H9 (cell line): Measurements from ENCODE around the gene PARP3. TPM values are rescaled to one million over a fixed set of nuclear protein-coding genes. Genes with fewer than 3 reads are reported as not detected.

Experiments used
- DNase-seq: peaks from one replicate; pipeline ENCODE4 v3.0.0-alpha.2; 2017
- H2AFZ ChIP-seq: one replicate; pipeline ENCODE4 v1.6.1; 2013; ENCODE audit warnings: mild to moderate bottlenecking, low read length, control low read depth, moderate library complexity
- H2AK5ac ChIP-seq: 2 replicates; pipeline ENCODE4 v1.6.1; 2013; ENCODE audit warnings: low read length, control low read depth, mixed read lengths; ENCODE audit not compliant: insufficient read length
- H2BK120ac ChIP-seq: one replicate; pipeline ENCODE4 v1.6.1; 2013; ENCODE audit warnings: low read depth, mild to moderate bottlenecking, low read length, control low read depth, inconsistent platforms; ENCODE audit not compliant: poor library complexity, severe bottlenecking
- H2BK12ac ChIP-seq: 2 replicates; pipeline ENCODE4 v1.6.1; 2013; ENCODE audit warnings: low read length, control low read depth, mixed read lengths, low read depth; ENCODE audit not compliant: insufficient read length
- H2BK15ac ChIP-seq: 2 replicates; pipeline ENCODE4 v1.6.1; 2013; ENCODE audit warnings: low read depth, low read length, control low read depth
- H2BK20ac ChIP-seq: one replicate; pipeline ENCODE4 v1.6.1; 2013; ENCODE audit warnings: low read depth, mild to moderate bottlenecking, low read length, control low read depth, inconsistent platforms; ENCODE audit not compliant: poor library complexity, severe bottlenecking
- H2BK5ac ChIP-seq: 2 replicates; pipeline ENCODE4 v1.6.1; 2013; ENCODE audit warnings: low read length, control low read depth, mixed read lengths; ENCODE audit not compliant: insufficient read length
- H3K14ac ChIP-seq: 2 replicates; pipeline ENCODE4 v1.6.1; 2013; ENCODE audit warnings: low read length, control low read depth; ENCODE audit not compliant: insufficient read depth
- H3K18ac ChIP-seq: 2 replicates; pipeline ENCODE4 v1.6.1; 2013; ENCODE audit warnings: low read depth, mild to moderate bottlenecking, mixed read lengths, low read length, control low read depth; ENCODE audit not compliant: insufficient read length
- H3K23ac ChIP-seq: 2 replicates; pipeline ENCODE4 v1.6.1; 2013; ENCODE audit warnings: low read length, control low read depth, mixed read lengths, low read depth; ENCODE audit not compliant: insufficient read length
- H3K23me2 ChIP-seq: 2 replicates; pipeline ENCODE4 v1.6.1; 2013; ENCODE audit warnings: low read depth, mild to moderate bottlenecking, mixed read lengths, low read length, control low read depth; ENCODE audit not compliant: insufficient read length, poor library complexity, severe bottlenecking
- H3K27ac ChIP-seq: 2 replicates; pipeline ENCODE4 v1.5.1; 2013; ENCODE audit warnings: low read length, control low read depth, mixed read lengths, low read depth; ENCODE audit not compliant: insufficient read length
- H3K27me3 ChIP-seq: 2 replicates; pipeline ENCODE4 v1.6.1; 2013; ENCODE audit warnings: low read length, control low read depth, inconsistent platforms; ENCODE audit not compliant: insufficient read depth
- H3K4ac ChIP-seq: 2 replicates; pipeline ENCODE4 v1.6.1; 2013; ENCODE audit warnings: low read depth, mild to moderate bottlenecking, control low read depth, inconsistent platforms, low read length, moderate library complexity
- H3K4me1 ChIP-seq: 2 replicates; pipeline ENCODE4 v1.6.1; 2013; ENCODE audit warnings: low read length, control low read depth, inconsistent platforms; ENCODE audit not compliant: insufficient read depth
- H3K4me2 ChIP-seq: 2 replicates; pipeline ENCODE4 v1.6.1; 2013; ENCODE audit warnings: low read length, control low read depth, mixed read lengths; ENCODE audit not compliant: insufficient read length, insufficient read depth
- H3K56ac ChIP-seq: 2 replicates; pipeline ENCODE4 v1.6.1; 2013; ENCODE audit warnings: low read depth, mild to moderate bottlenecking, mixed read lengths, low read length, control low read depth; ENCODE audit not compliant: insufficient read length
- H3K79me1 ChIP-seq: 2 replicates; pipeline ENCODE4 v1.6.1; 2013; ENCODE audit warnings: low read depth, mild to moderate bottlenecking, moderate library complexity, low read length, control low read depth, inconsistent platforms; ENCODE audit not compliant: insufficient read depth, poor library complexity, severe bottlenecking
- H3K79me2 ChIP-seq: 2 replicates; pipeline ENCODE4 v1.6.1; 2013; ENCODE audit warnings: low read length, control low read depth, inconsistent platforms; ENCODE audit not compliant: insufficient read depth
- H3K9ac ChIP-seq: 2 replicates; pipeline ENCODE4 v1.6.1; 2013; ENCODE audit warnings: low read length, control low read depth, mixed read lengths; ENCODE audit not compliant: insufficient read length; ENCODE audit errors: extremely low read depth
- H3K9me3 ChIP-seq: one replicate; pipeline ENCODE4 v1.6.1; 2013; ENCODE audit warnings: low read depth, low read length, inconsistent platforms; ENCODE audit not compliant: control insufficient read depth
- H3T11ph ChIP-seq: one replicate; pipeline ENCODE4 v1.6.1; 2013; ENCODE audit warnings: mild to moderate bottlenecking, low read length, control low read depth, inconsistent platforms
- H4K20me1 ChIP-seq: one replicate; pipeline ENCODE4 v1.6.1; 2013; ENCODE audit not compliant: control insufficient read depth, insufficient read length, insufficient read depth
- H4K5ac ChIP-seq: 2 replicates; pipeline ENCODE4 v1.6.1; 2013; ENCODE audit warnings: low read depth, mild to moderate bottlenecking, mixed read lengths, low read length, control low read depth; ENCODE audit not compliant: insufficient read length
- H4K8ac ChIP-seq: replicated peaks from 2 replicates; pipeline ENCODE4 v1.6.1; 2013; ENCODE audit warnings: low read length, control low read depth, mixed read lengths, low read depth; ENCODE audit not compliant: insufficient read length
- H4K91ac ChIP-seq: 2 replicates; pipeline ENCODE4 v1.6.1; 2013; ENCODE audit warnings: low read depth, mild to moderate bottlenecking, moderate library complexity, mixed read lengths, low read length, control low read depth; ENCODE audit not compliant: insufficient read length
- H3K27ac Mint-ChIP-seq, 3 experiments: 2 replicates in 2 of 3; 3 replicates in 1 of 3; pipeline ENCODE4 v1.8.0; 2020 to 2021; ENCODE audit warnings: mixed read lengths in 3 of 3, mild to moderate bottlenecking in 1 of 3, moderate library complexity in 1 of 3
- H3K27me3 Mint-ChIP-seq: 2 replicates; pipeline ENCODE4 v1.8.0; 2021; ENCODE audit warnings: low read depth, mild to moderate bottlenecking, moderate library complexity, mixed read lengths
- H3K36me3 Mint-ChIP-seq, 3 experiments: 2 replicates in 2 of 3; 3 replicates in 1 of 3; pipeline ENCODE4 v1.8.0; 2020 to 2021; ENCODE audit warnings: low read depth in 3 of 3, mixed read lengths in 3 of 3; ENCODE audit not compliant: insufficient read depth in 1 of 3
- H3K4me1 Mint-ChIP-seq, 2 experiments: 2 replicates each; pipeline ENCODE4 v1.8.0; 2020; ENCODE audit warnings: mixed read lengths in 2 of 2
- H3K4me3 Mint-ChIP-seq, 2 experiments: 2 replicates in 1 of 2; 3 replicates in 1 of 2; pipeline ENCODE4 v1.8.0; 2020 to 2021; ENCODE audit warnings: mild to moderate bottlenecking in 2 of 2, mixed read lengths in 2 of 2, moderate library complexity in 1 of 2
- H3K9me3 Mint-ChIP-seq, 2 experiments: 2 replicates in 1 of 2; 3 replicates in 1 of 2; pipeline ENCODE4 v1.8.0; 2020; ENCODE audit warnings: mild to moderate bottlenecking in 2 of 2, mixed read lengths in 2 of 2, moderate library complexity in 1 of 2
- WGBS: extraction: QIAGEN DNeasy Blood & Tissue Kit; methylation state at CpG from one replicate; pipeline ENCODE4 v1.1.7; 2013; ENCODE audit warnings: missing lambda C conversion rate, low lambda C conversion rate, mixed read lengths; ENCODE audit not compliant: insufficient read length; ENCODE audit errors: extremely low coverage; 5-methylcytosine and 5-hydroxymethylcytosine counted together
- total RNA-seq: library from RNA; stranded (reverse); gene quantifications from 2 replicates; pipeline ENCODE4 v1.2.1, GENCODE V29; 2021
- TF ChIP-seq, protein P1 (sequence below): fragments of 200-600 bp; sonication (generic); conservative IDR thresholded peaks from 3 replicates; pipeline ENCODE4 v1.8.0; 2021; ENCODE audit warnings: antibody characterized with exemption, mild to moderate bottlenecking

The PARP3 gene
- total RNA-seq, 1 experiment from 2014 or later = 1.3 TPM

DNA sequence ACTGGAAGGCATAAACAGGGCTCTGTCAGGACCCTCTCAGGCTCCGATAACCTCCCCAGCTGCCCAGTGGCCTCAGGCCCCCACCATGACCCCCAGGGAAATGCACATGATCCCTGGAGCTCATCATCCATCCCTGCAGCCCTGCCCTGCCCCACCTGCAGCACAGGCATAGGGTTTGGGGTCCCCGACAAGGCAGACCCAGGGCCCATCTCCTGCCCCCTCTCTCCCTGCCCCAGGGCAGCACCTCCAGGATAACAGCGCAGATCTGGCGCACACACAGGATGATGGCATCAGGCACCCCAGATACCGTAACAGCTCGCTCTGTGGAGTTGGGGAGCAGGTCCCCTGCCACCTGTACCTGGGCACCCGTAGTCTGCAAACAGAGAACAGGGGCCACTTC is 17.5 kb downstream of the PARP3 start:
- Histone ChIP-seq H4K91ac (no peak overlapping the region), H3T11ph (no peak overlapping the region), H3K23me2 (no peaks in the 10 kb centered on the region), H4K8ac (no peak overlapping the region), H2BK12ac (no peak overlapping the region), H2BK20ac (no peak overlapping the region), H3K27me3 (peaks cover 10% of the 10 kb centered on the region), H4K5ac (no peak overlapping the region), H2BK5ac (no peak overlapping the region), H3K18ac (no peak overlapping the region), H3K79me2 (no peaks in the 10 kb centered on the region), H3K4ac (no peak overlapping the region), H3K79me1 (no peaks in the 10 kb centered on the region), H3K27ac (no peak overlapping the region), H2BK120ac (no peak overlapping the region), H3K4me1 (no peaks in the 10 kb centered on the region; the same call in 1 of the 2 replicates), H3K23ac (no peak overlapping the region), H2BK15ac (no peak overlapping the region), H2AK5ac (no peak overlapping the region), H2AFZ (no peak overlapping the region), H4K20me1 (no peaks in the 10 kb centered on the region), H3K4me2 (no peak overlapping the region), H3K14ac (no peak overlapping the region), H3K9ac (no peak overlapping the region), H3K9me3 (no peaks in the 10 kb centered on the region), H3K56ac (no peak overlapping the region)
- Mint-ChIP-seq H3K4me3 (no peak overlapping the region; a peak in 1 of 5 replicates), H3K9me3 (no peaks in the 10 kb centered on the region), H3K36me3 (no peaks in the 10 kb centered on the region), H3K27me3 (peaks cover 63% of the 10 kb centered on the region), H3K4me1 (peaks cover 22 to 40% of the 10 kb centered on the region in 2 experiments), H3K27ac (no peak overlapping the region)
- TF ChIP-seq, protein P1, sequence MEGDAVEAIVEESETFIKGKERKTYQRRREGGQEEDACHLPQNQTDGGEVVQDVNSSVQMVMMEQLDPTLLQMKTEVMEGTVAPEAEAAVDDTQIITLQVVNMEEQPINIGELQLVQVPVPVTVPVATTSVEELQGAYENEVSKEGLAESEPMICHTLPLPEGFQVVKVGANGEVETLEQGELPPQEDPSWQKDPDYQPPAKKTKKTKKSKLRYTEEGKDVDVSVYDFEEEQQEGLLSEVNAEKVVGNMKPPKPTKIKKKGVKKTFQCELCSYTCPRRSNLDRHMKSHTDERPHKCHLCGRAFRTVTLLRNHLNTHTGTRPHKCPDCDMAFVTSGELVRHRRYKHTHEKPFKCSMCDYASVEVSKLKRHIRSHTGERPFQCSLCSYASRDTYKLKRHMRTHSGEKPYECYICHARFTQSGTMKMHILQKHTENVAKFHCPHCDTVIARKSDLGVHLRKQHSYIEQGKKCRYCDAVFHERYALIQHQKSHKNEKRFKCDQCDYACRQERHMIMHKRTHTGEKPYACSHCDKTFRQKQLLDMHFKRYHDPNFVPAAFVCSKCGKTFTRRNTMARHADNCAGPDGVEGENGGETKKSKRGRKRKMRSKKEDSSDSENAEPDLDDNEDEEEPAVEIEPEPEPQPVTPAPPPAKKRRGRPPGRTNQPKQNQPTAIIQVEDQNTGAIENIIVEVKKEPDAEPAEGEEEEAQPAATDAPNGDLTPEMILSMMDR = no peak
- DNase-seq = no peak
- no CpG with 5 or more reads among the region's 7 CpGs for WGBS
